GM21390 (cell line): ENCODE data around the gene RELCH.

ENCODE experiments used
- ATAC-seq: cut with Tn5 transposase; IDR thresholded peaks from one replicate; pipeline ENCODE4 v1.9.1; 2021; ENCODE audit not compliant: unreplicated experiment

Gene RELCH

GRCh38 chr18:62336618-62337017, 149.6 kb downstream of the RELCH start:
- ATAC-seq: no peak

- no peak for ATAC-seq
Observed at GRCh38 chr18:62337336-62337735, 150.3 kb downstream of the RELCH start.

GRCh38 chr18:62338446-62339105, 151.5 kb downstream of the RELCH start:
- no peak for ATAC-seq

- ATAC-seq: no peak
Observed at GRCh38 chr18:62339106-62339988, 152.3 kb downstream of the RELCH start.

GRCh38 chr18:62340996-62341395, 153.9 kb downstream of the RELCH start:
- no peak for ATAC-seq

- no peak for ATAC-seq
Observed at GRCh38 chr18:62341473-62341872, 154.4 kb downstream of the RELCH start.

GRCh38 chr18:62342884-62343283, 155.8 kb downstream of the RELCH start:
- no peak for ATAC-seq

- no peak for ATAC-seq
Observed at GRCh38 chr18:62343316-62343715, 156.3 kb downstream of the RELCH start.

- no peak for ATAC-seq
Observed at GRCh38 chr18:62345909-62346308, 158.9 kb downstream of the RELCH start.

- ATAC-seq: no peak
Observed at GRCh38 chr18:62346333-62347088, 159.5 kb downstream of the RELCH start.

- no peak for ATAC-seq
Observed at GRCh38 chr18:62347089-62347506, 160.0 kb downstream of the RELCH start.

- ATAC-seq: no peak
Observed at GRCh38 chr18:62348474-62348873, 161.4 kb downstream of the RELCH start.

GRCh38 chr18:62353170-62353569, 166.1 kb downstream of the RELCH start:
- no peak for ATAC-seq

- no peak for ATAC-seq
Observed at GRCh38 chr18:62354151-62354550, 167.1 kb downstream of the RELCH start.

GRCh38 chr18:62357079-62357719, 170.1 kb downstream of the RELCH start:
- no peak for ATAC-seq
